ENCODE results near the gene DSCAML1.

The DSCAML1 gene

GRCh38 chr11:117412653-117413275, 384.3 kb downstream of the DSCAML1 start:
- no peak for DNase-seq (ENCODE audit: low read depth)
- no peak overlapping the region for H3K4me3 ChIP-seq (ENCODE audit: control insufficient read depth, low read depth, low read length)
- no peak for TF ChIP-seq CTCF (IDR thresholded peaks at IDR 0.05; ENCODE audit: control insufficient read depth, insufficient read depth, low read depth, low read length, missing control alignments)

GRCh38 chr11:117412176-117412575, 384.8 kb downstream of the DSCAML1 start:
- no peak for TF ChIP-seq CTCF (IDR thresholded peaks at IDR 0.05; ENCODE audit: control insufficient read depth, insufficient read depth, low read depth, low read length, missing control alignments)
- no peak for DNase-seq (ENCODE audit: low read depth)
- H3K4me3 ChIP-seq (ENCODE audit: control insufficient read depth, low read depth, low read length), result no peak overlapping the region

GRCh38 chr11:117411736-117412135, 385.3 kb downstream of the DSCAML1 start:
- TF ChIP-seq CTCF (IDR thresholded peaks at IDR 0.05; ENCODE audit: control insufficient read depth, insufficient read depth, low read depth, low read length, missing control alignments), result no peak
- no peak for DNase-seq (ENCODE audit: low read depth)
- H3K4me3 ChIP-seq (ENCODE audit: control insufficient read depth, low read depth, low read length), result no peak overlapping the region

GRCh38 chr11:117410861-117411710, 385.9 kb downstream of the DSCAML1 start:
- no peak for DNase-seq (ENCODE audit: low read depth)
- no peak overlapping the region for H3K4me3 ChIP-seq (ENCODE audit: control insufficient read depth, low read depth, low read length)
- no peak for TF ChIP-seq CTCF (IDR thresholded peaks at IDR 0.05; ENCODE audit: control insufficient read depth, insufficient read depth, low read depth, low read length, missing control alignments)

DNA sequence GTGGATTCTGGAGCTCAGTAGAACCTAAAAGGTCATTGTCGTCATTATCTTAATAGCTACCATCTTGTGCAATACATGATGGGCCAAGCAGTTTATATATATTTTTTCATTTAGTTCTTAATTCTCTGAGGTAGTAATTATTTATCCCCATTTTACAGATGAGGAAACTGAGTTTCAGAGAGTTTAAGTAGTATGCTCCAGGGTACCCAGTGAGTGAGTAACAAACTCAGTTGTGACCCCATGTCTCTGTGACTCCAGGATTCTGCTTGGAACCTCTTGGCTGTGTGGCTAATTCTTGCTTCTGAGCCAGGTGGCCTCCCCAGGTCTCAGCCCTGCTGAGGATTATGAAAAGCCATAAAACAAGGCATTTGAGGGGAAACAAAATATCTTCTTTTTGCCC, 386.8 kb downstream of the DSCAML1 start:
- DNase-seq (ENCODE audit: low read depth), result no peak
- no peak for TF ChIP-seq CTCF (IDR thresholded peaks at IDR 0.05; ENCODE audit: control insufficient read depth, insufficient read depth, low read depth, low read length, missing control alignments)
- no peak overlapping the region for H3K4me3 ChIP-seq (ENCODE audit: control insufficient read depth, low read depth, low read length)

DNA sequence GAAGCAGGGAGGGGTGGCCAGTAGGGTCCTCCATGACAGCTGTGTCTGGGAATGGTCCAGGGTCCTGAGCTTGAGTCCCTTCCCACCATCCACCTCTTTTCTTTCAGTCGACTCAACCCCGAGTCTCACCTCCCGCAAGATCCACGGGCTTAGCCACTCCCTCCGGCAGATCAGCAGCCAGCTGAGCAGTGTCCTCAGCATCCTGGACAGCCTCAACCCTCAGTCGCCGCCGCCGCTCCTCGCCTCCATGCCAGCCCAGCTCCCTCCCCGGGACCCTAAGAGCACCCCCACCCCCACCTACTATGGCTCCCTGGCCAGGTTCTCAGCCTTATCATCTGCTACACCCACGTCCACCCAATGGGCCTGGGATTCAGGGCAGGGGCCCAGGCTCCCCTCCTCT, 387.5 kb downstream of the DSCAML1 start:
- no peak for DNase-seq (ENCODE audit: low read depth)
- no peak for TF ChIP-seq CTCF (IDR thresholded peaks at IDR 0.05; ENCODE audit: control insufficient read depth, insufficient read depth, low read depth, low read length, missing control alignments)
- no peak overlapping the region for H3K4me3 ChIP-seq (ENCODE audit: control insufficient read depth, low read depth, low read length)

All from AG09309 (cell line).